DOHH2 (cell line): Measurements from ENCODE around the gene GIMAP8.
A peak's percentile ranks its signal among the peaks of the same experiment; 100 is the strongest.

Source experiments
- H3F3A ChIP-seq: fragments of 200-600 bp; sonication (generic), shearing (Covaris generic); 2 replicates; pipeline ENCODE4 v1.6.0; 2016; ENCODE audit warnings: antibody characterized with exemption, mild to moderate bottlenecking; ENCODE audit not compliant: control insufficient read depth, insufficient read depth
- H3K27ac ChIP-seq: fragments of 200-600 bp; sonication (generic); 2 replicates; pipeline ENCODE4 v1.5.1; 2014; ENCODE audit warnings: low read depth, mild to moderate bottlenecking, low read length, moderate library complexity
- H3K27me3 ChIP-seq: fragments of 200-600 bp; sonication (generic); 2 replicates; pipeline ENCODE4 v1.6.1; 2014; ENCODE audit warnings: mild to moderate bottlenecking, low read length, mixed read lengths; ENCODE audit not compliant: control insufficient read depth
- H3K36me3 ChIP-seq: fragments of 200-600 bp; sonication (generic); 2 replicates; pipeline ENCODE4 v1.6.1; 2014; ENCODE audit warnings: mild to moderate bottlenecking, low read length, moderate library complexity, mixed read lengths; ENCODE audit not compliant: control insufficient read depth
- H3K4me1 ChIP-seq: fragments of 200-600 bp; sonication (generic); 2 replicates; pipeline ENCODE4 v1.6.1; 2014; ENCODE audit warnings: mild to moderate bottlenecking, low read length, mixed read lengths; ENCODE audit not compliant: control insufficient read depth
- H3K4me2 ChIP-seq: fragments of 200-600 bp; sonication (generic); 2 replicates; pipeline ENCODE4 v1.6.0; 2014; ENCODE audit warnings: mild to moderate bottlenecking, low read length, moderate library complexity
- H3K4me3 ChIP-seq: fragments of 200-600 bp; sonication (generic); 2 replicates; pipeline ENCODE4 v1.5.1; 2014; ENCODE audit warnings: mild to moderate bottlenecking, low read length, mixed read lengths
- H3K79me2 ChIP-seq: fragments of 200-600 bp; sonication (generic); 2 replicates; pipeline ENCODE4 v1.6.1; 2014; ENCODE audit warnings: mild to moderate bottlenecking, low read length, mixed read lengths; ENCODE audit not compliant: control insufficient read depth
- H3K9me2 ChIP-seq: fragments of 200-600 bp; sonication (generic); replicated peaks from 2 replicates; pipeline ENCODE4 v1.6.1; 2014; ENCODE audit warnings: mild to moderate bottlenecking, low read length, mixed read lengths; ENCODE audit not compliant: control insufficient read depth
- H3K9me3 ChIP-seq: fragments of 200-600 bp; sonication (generic); 2 replicates; pipeline ENCODE4 v1.6.1; 2014; ENCODE audit warnings: antibody characterized with exemption, low read length, mixed read lengths; ENCODE audit not compliant: control insufficient read depth, insufficient read depth
- H4K20me1 ChIP-seq: fragments of 200-600 bp; sonication (generic); 2 replicates; pipeline ENCODE4 v1.6.0; 2014; ENCODE audit warnings: low read depth, mild to moderate bottlenecking, antibody characterized with exemption, low read length, moderate library complexity; ENCODE audit not compliant: control insufficient read depth, insufficient read depth
- CTCF ChIP-seq: fragments of 200-600 bp; sonication (generic); IDR thresholded peaks from one replicate; pipeline ENCODE4 v1.5.1; 2014; ENCODE audit warnings: antibody characterized with exemption, mild to moderate bottlenecking, low read depth, low read length; ENCODE audit not compliant: poor library complexity, severe bottlenecking
- EZH2phosphoT487 ChIP-seq: fragments of 200-600 bp; sonication (generic); IDR thresholded peaks from 2 replicates; pipeline ENCODE4 v1.6.1; 2017; ENCODE audit warnings: borderline replicate concordance, mild to moderate bottlenecking, antibody characterized with exemption, low read length, moderate library complexity, mixed read lengths

Gene GIMAP8

GRCh38 chr7:150406312-150406566 is 44.2 kb upstream of the GIMAP8 start:
- Histone ChIP-seq H3K9me2 (no peaks in the 10 kb centered on the region), H3K27ac (peak overlapping the region; percentile 27; the same call in 1 of the 2 replicates), H4K20me1 (no peaks in the 10 kb centered on the region), H3K79me2 (no peaks in the 10 kb centered on the region), H3K4me1 (peaks cover 34% of the 10 kb centered on the region), H3K9me3 (no peaks in the 10 kb centered on the region), H3F3A (peaks cover 9% of the 10 kb centered on the region), H3K36me3 (no peaks in the 10 kb centered on the region), H3K4me3 (peak overlapping the region; percentile 75), H3K4me2 (peak overlapping the region; percentile 81), H3K27me3 (no peaks in the 10 kb centered on the region)
- TF ChIP-seq EZH2phosphoT487 (no peak), CTCF (no peak)

DNA sequence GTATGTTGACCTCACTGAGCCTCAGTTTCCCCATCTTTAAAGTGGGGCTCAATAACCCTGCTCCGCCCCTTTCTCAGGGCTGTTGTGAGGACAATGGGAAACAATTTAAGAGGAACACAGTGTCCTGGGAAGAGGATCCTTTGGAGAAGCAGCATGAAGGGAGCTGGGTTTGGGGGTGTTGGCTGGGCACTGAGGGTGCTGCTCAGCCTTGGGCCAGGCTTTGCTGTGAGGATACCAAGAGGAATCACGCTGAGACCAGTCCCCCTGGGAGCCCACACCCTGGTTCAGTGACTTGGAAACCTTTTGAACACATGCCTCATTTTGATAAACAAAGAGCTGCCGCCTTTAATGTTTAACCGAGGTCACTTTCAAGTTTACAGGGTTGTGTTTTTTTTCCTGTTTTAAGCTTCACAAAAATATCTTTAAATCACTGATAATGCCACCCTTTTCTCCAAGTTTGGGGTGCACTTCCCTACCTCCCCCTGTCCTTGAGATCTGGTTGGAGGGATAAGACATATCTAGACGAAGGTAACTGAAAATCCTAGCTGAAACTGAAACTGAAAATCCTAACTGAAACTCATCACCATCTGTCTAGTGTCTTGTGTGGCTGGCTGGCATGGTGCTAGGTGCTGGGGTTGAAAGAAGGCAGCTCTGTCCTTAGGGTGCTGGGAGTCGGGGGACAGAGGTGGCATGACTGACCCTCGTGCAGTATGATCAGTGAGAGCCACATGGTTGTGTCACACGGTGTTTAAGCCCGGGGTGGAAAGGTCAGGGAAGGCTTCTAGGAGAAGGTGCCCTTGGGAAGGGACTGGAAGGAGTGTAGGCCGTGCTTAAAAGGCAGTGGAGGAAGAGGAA is 43.6 kb upstream of the GIMAP8 start:
- no peaks in the 10 kb centered on the region for H3K36me3 ChIP-seq
- H3K4me3 ChIP-seq, result peak overlapping the region; percentile 75
- H3K4me1 ChIP-seq, result peaks cover 34% of the 10 kb centered on the region
- H3K9me3 ChIP-seq, result no peaks in the 10 kb centered on the region
- no peak for TF ChIP-seq CTCF
- TF ChIP-seq EZH2phosphoT487, result no peak
- peak overlapping the region; percentile 27 for H3K27ac ChIP-seq
- H3K27me3 ChIP-seq, result no peaks in the 10 kb centered on the region
- peak overlapping the region; percentile 81 for H3K4me2 ChIP-seq
- H3K9me2 ChIP-seq, result no peaks in the 10 kb centered on the region
- peaks cover 9% of the 10 kb centered on the region for H3F3A ChIP-seq
- H3K79me2 ChIP-seq, result no peaks in the 10 kb centered on the region
- H4K20me1 ChIP-seq, result no peaks in the 10 kb centered on the region

- H3K36me3 ChIP-seq, result no peaks in the 10 kb centered on the region
- H3K79me2 ChIP-seq, result no peaks in the 10 kb centered on the region
- H3K4me2 ChIP-seq, result no peak overlapping the region
- no peak overlapping the region for H3K4me3 ChIP-seq
- no peaks in the 10 kb centered on the region for H3K9me3 ChIP-seq
- peaks cover 34% of the 10 kb centered on the region for H3K4me1 ChIP-seq
- no peaks in the 10 kb centered on the region for H4K20me1 ChIP-seq
- TF ChIP-seq CTCF, result no peak
- TF ChIP-seq EZH2phosphoT487, result no peak
- H3K27me3 ChIP-seq, result no peaks in the 10 kb centered on the region
- H3K27ac ChIP-seq, result no peak overlapping the region
- H3F3A ChIP-seq, result peaks cover 9% of the 10 kb centered on the region
- no peaks in the 10 kb centered on the region for H3K9me2 ChIP-seq
Observed at GRCh38 chr7:150407588-150408392, 42.6 kb upstream of the GIMAP8 start.
